ENCODE measurements around the gene ITGA3. TPM values are rescaled to one million over a fixed set of nuclear protein-coding genes. Genes with fewer than 3 reads are reported as not detected.

ITGA3 gene
- total RNA-seq, 5 donors from 2014 or later (not counting 1 experiment from before 2014, with no cell fraction given), result 8.5 to 20.0 (median 14.8) TPM

DNA sequence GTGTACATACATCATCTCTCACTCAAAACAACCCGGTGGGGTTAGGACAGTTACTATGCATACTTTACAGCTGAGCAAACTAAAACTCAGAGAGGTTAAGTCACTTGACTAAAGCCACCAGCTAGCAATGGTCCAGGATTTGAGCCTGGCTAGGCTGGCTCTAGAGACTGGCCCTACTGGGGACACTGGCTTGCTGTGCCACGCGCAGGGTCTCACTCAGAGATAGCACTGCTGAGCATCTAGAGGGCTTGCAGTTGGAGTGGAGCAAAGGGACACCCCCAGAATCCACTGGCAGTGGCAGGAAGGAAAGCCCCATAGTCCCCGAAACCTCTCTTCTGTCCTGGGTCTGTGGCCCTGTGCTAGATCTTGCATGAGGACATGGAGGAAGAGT, 62.9 kb downstream of the ITGA3 start:
- Histone ChIP-seq H3K4me1 (ENCODE audit: control insufficient read depth in 1 of 2, extremely low read depth in 1 of 2, insufficient read depth in 2 of 2, low read length in 2 of 2) (peaks cover 0 to 12% of the 10 kb centered on the region in 2 experiments), H3K27ac (ENCODE audit: low read length) (no peak overlapping the region), H3K27me3 (replicated peaks in 1 of 2; ENCODE audit: control insufficient read depth in 2 of 2, extremely low read depth in 1 of 2, insufficient read depth in 2 of 2, low read length in 1 of 2) (peaks cover 0 to 55% of the 10 kb centered on the region in 2 experiments), H3K36me3 (ENCODE audit: control insufficient read depth in 2 of 2, extremely low read depth in 1 of 2, insufficient read depth in 1 of 2, low read length in 1 of 2) (no peaks in the 10 kb centered on the region), H3K4me3 (ENCODE audit: control insufficient read depth in 1 of 2, extremely low read depth in 1 of 2, low read length in 1 of 2) (no peak overlapping the region), H3K9me3 (no peaks in the 10 kb centered on the region)
- POLR2A ChIA-PET, result no interaction called here
- Mint-ChIP-seq H3K36me3 (no peaks in the 10 kb centered on the region), H3K9me3 (no peaks in the 10 kb centered on the region), H3K4me3 (peak overlapping the region in 1 of 3 donors; percentile 69), H3K27ac (no peak overlapping the region), H3K4me1 (peaks cover 8 to 14% (median 10%) of the 10 kb centered on the region in 3 donors), H3K27me3 (peaks cover 42% of the 10 kb centered on the region in 2 donors)
- DNase-seq (no peak), ATAC-seq (replicated peaks in 1 of 4) (no peak)
- WGBS (ENCODE audit: insufficient coverage), result 83% methylated on average over 4 of the region's 4 CpGs
- CTCF ChIA-PET, result no interaction called here

GRCh38 chr17:50120475-50121253, 64.8 kb downstream of the ITGA3 start:
- Histone ChIP-seq H3K36me3 (ENCODE audit: control insufficient read depth in 2 of 2, extremely low read depth in 1 of 2, insufficient read depth in 1 of 2, low read length in 1 of 2) (no peaks in the 10 kb centered on the region), H3K4me1 (ENCODE audit: control insufficient read depth in 1 of 2, extremely low read depth in 1 of 2, insufficient read depth in 2 of 2, low read length in 2 of 2) (peaks cover 0 to 12% of the 10 kb centered on the region in 2 experiments), H3K27me3 (replicated peaks in 1 of 2; ENCODE audit: control insufficient read depth in 2 of 2, extremely low read depth in 1 of 2, insufficient read depth in 2 of 2, low read length in 1 of 2) (peaks cover 0 to 39% of the 10 kb centered on the region in 2 experiments), H3K27ac (ENCODE audit: low read length) (no peak overlapping the region), H3K4me3 (ENCODE audit: control insufficient read depth in 1 of 2, extremely low read depth in 1 of 2, low read length in 1 of 2) (no peak overlapping the region), H3K9me3 (no peaks in the 10 kb centered on the region)
- Mint-ChIP-seq H3K4me3 (no peak overlapping the region), H3K9me3 (no peaks in the 10 kb centered on the region), H3K27ac (no peak overlapping the region), H3K36me3 (no peaks in the 10 kb centered on the region), H3K4me1 (peaks cover 0 to 8% (median 6%) of the 10 kb centered on the region in 3 donors), H3K27me3 (peaks cover 34 to 37% of the 10 kb centered on the region in 2 donors)
- 68% methylated on average over 5 of the region's 7 CpGs for WGBS (ENCODE audit: insufficient coverage)
- POLR2A ChIA-PET, result no interaction called here
- no peak for ATAC-seq (replicated peaks in 1 of 4)
- CTCF ChIA-PET, result no interaction called here
- DNase-seq, result no peak

DNA sequence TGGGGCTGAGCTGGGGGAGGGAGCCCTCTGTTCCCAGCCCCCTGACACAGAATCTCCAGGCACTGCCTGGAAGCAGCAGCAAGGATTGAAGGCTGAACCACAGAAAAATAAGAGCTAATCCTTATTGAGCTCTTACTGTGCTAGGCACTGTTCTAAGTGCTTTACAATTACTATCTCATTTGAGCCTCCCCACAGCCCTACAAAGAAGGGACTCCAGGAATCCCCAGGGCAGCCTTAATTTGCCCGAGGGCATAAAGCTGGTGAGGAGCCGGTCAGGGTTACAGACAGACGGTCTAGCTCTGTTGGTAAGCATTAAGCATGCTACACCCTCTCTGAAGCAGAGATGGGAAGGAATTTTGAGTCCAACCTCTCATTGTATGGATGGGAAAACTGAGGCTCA, 67.0 kb downstream of the ITGA3 start:
- ATAC-seq (replicated peaks in 1 of 4) (no peak), DNase-seq (no peak)
- Histone ChIP-seq H3K27me3 (replicated peaks in 1 of 2; ENCODE audit: control insufficient read depth in 2 of 2, extremely low read depth in 1 of 2, insufficient read depth in 2 of 2, low read length in 1 of 2) (peaks cover 0 to 23% of the 10 kb centered on the region in 2 experiments), H3K9me3 (no peaks in the 10 kb centered on the region), H3K4me3 (ENCODE audit: control insufficient read depth in 1 of 2, extremely low read depth in 1 of 2, low read length in 1 of 2) (no peak overlapping the region), H3K4me1 (ENCODE audit: control insufficient read depth in 1 of 2, extremely low read depth in 1 of 2, insufficient read depth in 2 of 2, low read length in 2 of 2) (peaks cover 0 to 4% of the 10 kb centered on the region in 2 experiments), H3K27ac (ENCODE audit: low read length) (no peak overlapping the region), H3K36me3 (ENCODE audit: control insufficient read depth in 2 of 2, extremely low read depth in 1 of 2, insufficient read depth in 1 of 2, low read length in 1 of 2) (no peaks in the 10 kb centered on the region)
- H3K27me3 Mint-ChIP-seq, result peaks cover 18 to 27% of the 10 kb centered on the region in 2 donors
- H3K9me3 Mint-ChIP-seq, result no peaks in the 10 kb centered on the region
- CTCF ChIA-PET, result interaction anchor here in 1 of 2 donors (1.2 kb wide), 1 partner anchor 16 kb away, joined by 3 read pairs; no protein-coding TSS in a partner anchor
- H3K4me1 Mint-ChIP-seq, result peaks cover 0 to 5% (median 2%) of the 10 kb centered on the region in 3 donors
- no peak overlapping the region for H3K4me3 Mint-ChIP-seq
- H3K27ac Mint-ChIP-seq, result no peak overlapping the region
- WGBS (ENCODE audit: insufficient coverage), result 90% methylated on average over 2 of the region's 3 CpGs
- no peaks in the 10 kb centered on the region for H3K36me3 Mint-ChIP-seq
- POLR2A ChIA-PET, result interaction anchor here in 1 of 2 donors (0.6 kb wide), 1 partner anchor 1152 kb away, joined by 4 read pairs; no protein-coding TSS in a partner anchor

GRCh38 chr17:50123649-50124349, 67.9 kb downstream of the ITGA3 start:
- Histone ChIP-seq H3K27ac (ENCODE audit: low read length) (no peak overlapping the region), H3K27me3 (replicated peaks in 1 of 2; ENCODE audit: control insufficient read depth in 2 of 2, extremely low read depth in 1 of 2, insufficient read depth in 2 of 2, low read length in 1 of 2) (peaks cover 0 to 24% of the 10 kb centered on the region in 2 experiments), H3K4me3 (ENCODE audit: control insufficient read depth in 1 of 2, extremely low read depth in 1 of 2, low read length in 1 of 2) (no peak overlapping the region), H3K4me1 (ENCODE audit: control insufficient read depth in 1 of 2, extremely low read depth in 1 of 2, insufficient read depth in 2 of 2, low read length in 2 of 2) (peaks cover 2 to 9% of the 10 kb centered on the region in 2 experiments), H3K36me3 (ENCODE audit: control insufficient read depth in 2 of 2, extremely low read depth in 1 of 2, insufficient read depth in 1 of 2, low read length in 1 of 2) (no peaks in the 10 kb centered on the region), H3K9me3 (no peaks in the 10 kb centered on the region)
- 81% methylated on average over 10 of the region's 12 CpGs for WGBS (ENCODE audit: insufficient coverage)
- no peaks in the 10 kb centered on the region for H3K9me3 Mint-ChIP-seq
- ATAC-seq (replicated peaks in 1 of 4), result no peak
- peaks cover 4 to 10% (median 10%) of the 10 kb centered on the region in 3 donors for H3K4me1 Mint-ChIP-seq
- no peak for DNase-seq
- ChIA-PET CTCF (interaction anchor here in 1 of 2 donors (1.2 kb wide), 1 partner anchor 15 kb away, joined by 3 read pairs; no protein-coding TSS in a partner anchor), POLR2A (no interaction called here)
- H3K27ac Mint-ChIP-seq, result no peak overlapping the region
- no peaks in the 10 kb centered on the region for H3K36me3 Mint-ChIP-seq
- peaks cover 16 to 33% of the 10 kb centered on the region in 2 donors for H3K27me3 Mint-ChIP-seq
- no peak overlapping the region for H3K4me3 Mint-ChIP-seq

GRCh38 chr17:50125420-50125997, 69.6 kb downstream of the ITGA3 start:
- peaks cover 6 to 15% (median 14%) of the 10 kb centered on the region in 3 donors for H3K4me1 Mint-ChIP-seq
- peaks cover 6 to 23% of the 10 kb centered on the region in 2 donors for H3K27me3 Mint-ChIP-seq
- no peaks in the 10 kb centered on the region for H3K9me3 Mint-ChIP-seq
- WGBS (ENCODE audit: insufficient coverage), result 100% methylated on average over 3 of the region's 4 CpGs
- no peaks in the 10 kb centered on the region for H3K9me3 ChIP-seq
- POLR2A ChIA-PET, result interaction anchor here in 1 of 2 donors (0.6 kb wide), 1 partner anchor 11 kb away, joined by 3 read pairs; no protein-coding TSS in a partner anchor
- H3K4me3 Mint-ChIP-seq, result no peak overlapping the region
- H3K4me3 ChIP-seq (ENCODE audit: control insufficient read depth in 1 of 2, extremely low read depth in 1 of 2, low read length in 1 of 2), result no peak overlapping the region
- peak overlapping the region in 1 of 2 donors; percentile 5 for H3K27ac Mint-ChIP-seq
- H3K27me3 ChIP-seq (replicated peaks in 1 of 2; ENCODE audit: control insufficient read depth in 2 of 2, extremely low read depth in 1 of 2, insufficient read depth in 2 of 2, low read length in 1 of 2), result peaks cover 0 to 33% of the 10 kb centered on the region in 2 experiments
- DNase-seq (no peak), ATAC-seq (replicated peaks in 1 of 4) (no peak)
- H3K36me3 ChIP-seq (ENCODE audit: control insufficient read depth in 2 of 2, extremely low read depth in 1 of 2, insufficient read depth in 1 of 2, low read length in 1 of 2), result no peaks in the 10 kb centered on the region
- H3K4me1 ChIP-seq (ENCODE audit: control insufficient read depth in 1 of 2, extremely low read depth in 1 of 2, insufficient read depth in 2 of 2, low read length in 2 of 2), result peaks cover 2 to 23% of the 10 kb centered on the region in 2 experiments
- CTCF ChIA-PET, result interaction anchor here in 1 of 2 donors (0.5 to 1.0 kb wide), 3 partner anchors 91 to 810 kb away, joined by 3 to 6 read pairs (median 3); no protein-coding TSS in a partner anchor
- H3K27ac ChIP-seq (ENCODE audit: low read length), result no peak overlapping the region
- H3K36me3 Mint-ChIP-seq, result no peaks in the 10 kb centered on the region

All from T-cell (primary cell).